ENCODE measurements around the gene RNU1-2. TPM values are rescaled to one million over a fixed set of nuclear protein-coding genes. Genes with fewer than 3 reads are reported as not detected.
"Not testable (repeated sequence)": the region's sequence is repeated elsewhere in the genome, so short reads cannot be mapped to it uniquely, and the experiment has no call there.

The RNU1-2 gene
- total RNA-seq, 1 experiment from 2014 or later, result 1,866 TPM

- Histone ChIP-seq H3K9me3 (ENCODE audit: low read depth, low read length, poor library complexity, severe bottlenecking) (no peaks in the 10 kb centered on the region), H3K36me3 (ENCODE audit: insufficient read depth, low read length, poor library complexity, severe bottlenecking) (peaks cover 2% of the 10 kb centered on the region), H3K4me1 (ENCODE audit: insufficient read depth, low read length, poor library complexity, severe bottlenecking) (no peaks in the 10 kb centered on the region), H3K27me3 (replicated peaks; ENCODE audit: insufficient read depth, low read depth, low read length, poor library complexity) (no peaks in the 10 kb centered on the region), H3K4me3 (ENCODE audit: low read depth, low read length, poor library complexity, severe bottlenecking) (no peak overlapping the region), H3K27ac (ENCODE audit: low read depth, low read length, poor library complexity, severe bottlenecking) (no peak overlapping the region)
- intact Hi-C loops (cut with micrococcal nuclease; ENCODE audit: unreplicated experiment), result no loop called here
- CTCF ChIA-PET, result no interaction called here
- no peak for TF ChIP-seq EZH2 (IDR thresholded peaks at IDR 0.05; ENCODE audit: borderline replicate concordance, low read depth, low read length, poor library complexity, severe bottlenecking)
- no peak for TF ChIP-seq CTCF (conservative IDR thresholded peaks at IDR 0.05; ENCODE audit: low read depth, low read length)
- POLR2A ChIA-PET (ENCODE audit: low non-redundant PET), result no interaction called here
- BruUV-seq (replicated peaks), result no TSS peak
- DNase-seq (ENCODE audit: low spot score), result no peak
Measured at GRCh38 chr1:16938351-16939321, 42.9 kb downstream of the RNU1-2 start.

DNA sequence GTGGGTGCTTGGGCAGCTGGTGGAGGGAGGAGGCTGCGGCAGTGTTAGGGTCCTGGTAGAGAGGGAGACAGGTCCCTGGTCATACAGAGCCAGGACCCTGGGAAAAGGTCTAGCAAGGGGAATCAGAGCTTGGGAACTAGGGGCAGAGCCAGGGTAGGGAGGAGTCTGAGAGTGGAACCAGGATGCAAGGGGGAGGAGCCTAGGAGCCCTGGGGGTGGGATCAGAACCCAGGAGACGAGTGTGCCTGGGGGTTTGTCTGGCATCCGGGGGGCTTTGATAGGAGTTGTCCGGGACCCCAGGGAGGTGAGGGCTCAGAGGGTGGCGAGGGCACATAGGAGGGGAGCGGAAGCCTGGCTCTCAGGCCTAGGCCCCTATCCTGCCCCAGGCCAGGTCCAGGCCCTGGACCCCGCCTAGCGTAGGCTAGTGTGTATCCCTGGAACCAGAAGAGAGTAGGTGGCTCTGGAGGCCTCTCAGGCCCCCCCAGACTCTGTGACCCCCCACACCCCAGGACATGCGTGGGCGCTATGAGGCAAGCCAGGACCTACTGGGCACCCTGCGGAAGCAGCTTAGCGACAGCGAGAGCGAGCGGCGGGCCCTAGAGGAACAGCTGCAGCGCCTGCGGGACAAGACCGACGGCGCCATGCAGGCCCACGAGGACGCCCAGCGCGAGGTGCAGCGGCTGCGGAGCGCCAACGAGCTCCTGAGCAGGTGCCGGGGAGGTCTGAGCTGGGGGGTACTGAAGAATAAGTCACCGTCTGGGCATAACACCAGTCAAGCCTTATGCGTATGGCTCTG, 43.8 kb downstream of the RNU1-2 start:
- H3K4me1 ChIP-seq (ENCODE audit: insufficient read depth, low read length, poor library complexity, severe bottlenecking); H3K27ac ChIP-seq (ENCODE audit: low read depth, low read length, poor library complexity, severe bottlenecking); H3K4me3 ChIP-seq (ENCODE audit: low read depth, low read length, poor library complexity, severe bottlenecking); H3K36me3 ChIP-seq (ENCODE audit: insufficient read depth, low read length, poor library complexity, severe bottlenecking); H3K27me3 ChIP-seq (replicated peaks; ENCODE audit: insufficient read depth, low read depth, low read length, poor library complexity); CTCF ChIA-PET; H3K9me3 ChIP-seq (ENCODE audit: low read depth, low read length, poor library complexity, severe bottlenecking); BruUV-seq (replicated peaks); POLR2A ChIA-PET (ENCODE audit: low non-redundant PET); intact Hi-C loops (cut with micrococcal nuclease; ENCODE audit: unreplicated experiment); DNase-seq (ENCODE audit: low spot score): not testable (repeated sequence)

DNA sequence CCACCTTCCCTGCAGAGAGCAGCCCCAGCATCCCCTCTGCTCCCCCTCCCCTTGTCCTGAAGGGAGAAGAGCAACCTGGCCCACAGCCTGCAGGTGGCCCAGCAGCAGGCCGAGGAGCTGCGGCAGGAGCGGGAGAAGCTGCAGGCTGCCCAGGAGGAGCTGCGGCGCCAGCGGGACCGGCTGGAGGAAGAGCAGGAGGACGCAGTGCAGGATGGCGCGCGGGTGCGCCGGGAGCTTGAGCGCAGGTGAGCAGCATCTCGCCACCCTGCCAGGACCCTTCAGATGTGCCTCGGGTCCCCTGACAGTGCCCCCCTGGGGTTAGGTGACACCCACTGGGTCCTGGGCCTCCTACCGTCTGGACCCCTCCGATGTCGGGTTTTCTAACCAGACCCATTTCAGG, 48.3 kb downstream of the RNU1-2 start:
- intact Hi-C loops (cut with micrococcal nuclease; ENCODE audit: unreplicated experiment), result no loop called here
- ChIA-PET POLR2A (ENCODE audit: low non-redundant PET) (no interaction called here), CTCF (no interaction called here)
- no peaks in the 10 kb centered on the region for H3K27me3 ChIP-seq (replicated peaks; ENCODE audit: insufficient read depth, low read depth, low read length, poor library complexity)
- TF ChIP-seq CTCF (conservative IDR thresholded peaks at IDR 0.05; ENCODE audit: low read depth, low read length) (no peak), EZH2 (IDR thresholded peaks at IDR 0.05; ENCODE audit: borderline replicate concordance, low read depth, low read length, poor library complexity, severe bottlenecking) (no peak)
- no peaks in the 10 kb centered on the region for H3K4me1 ChIP-seq (ENCODE audit: insufficient read depth, low read length, poor library complexity, severe bottlenecking)
- peaks cover 2% of the 10 kb centered on the region for H3K36me3 ChIP-seq (ENCODE audit: insufficient read depth, low read length, poor library complexity, severe bottlenecking)
- no TSS peak for BruUV-seq (replicated peaks)
- H3K27ac ChIP-seq (ENCODE audit: low read depth, low read length, poor library complexity, severe bottlenecking), result no peak overlapping the region
- DNase-seq (ENCODE audit: low spot score), result no peak
- H3K9me3 ChIP-seq (ENCODE audit: low read depth, low read length, poor library complexity, severe bottlenecking), result no peaks in the 10 kb centered on the region
- H3K4me3 ChIP-seq (ENCODE audit: low read depth, low read length, poor library complexity, severe bottlenecking), result no peak overlapping the region

DNA sequence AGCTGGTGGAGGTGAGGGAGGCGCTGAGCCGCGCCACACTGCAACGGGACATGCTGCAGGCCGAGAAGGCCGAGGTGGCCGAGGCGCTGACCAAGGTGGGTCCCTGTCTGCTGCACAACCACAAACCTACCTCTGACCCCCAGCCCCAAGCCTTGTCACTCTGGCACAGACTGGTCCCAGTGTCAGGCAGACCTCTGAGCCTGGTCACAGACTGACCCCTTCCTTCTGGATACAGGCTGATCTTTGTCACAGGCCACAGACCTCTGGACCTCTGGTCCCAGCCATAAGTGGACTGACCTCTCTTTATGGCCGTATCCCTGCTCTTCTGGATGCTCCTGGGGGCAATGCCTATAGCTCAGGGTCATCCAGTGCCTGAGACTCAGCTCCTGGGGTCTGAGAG, 49.7 kb downstream of the RNU1-2 start:
- CTCF ChIA-PET; DNase-seq (ENCODE audit: low spot score); POLR2A ChIA-PET (ENCODE audit: low non-redundant PET): not testable (repeated sequence)

More for the DNA sequence above, 49.7 kb downstream of the RNU1-2 start:
- BruUV-seq (replicated peaks); H3K4me3 ChIP-seq (ENCODE audit: low read depth, low read length, poor library complexity, severe bottlenecking); H3K27me3 ChIP-seq (replicated peaks; ENCODE audit: insufficient read depth, low read depth, low read length, poor library complexity); intact Hi-C loops (cut with micrococcal nuclease; ENCODE audit: unreplicated experiment); H3K9me3 ChIP-seq (ENCODE audit: low read depth, low read length, poor library complexity, severe bottlenecking); H3K27ac ChIP-seq (ENCODE audit: low read depth, low read length, poor library complexity, severe bottlenecking); H3K36me3 ChIP-seq (ENCODE audit: insufficient read depth, low read length, poor library complexity, severe bottlenecking); H3K4me1 ChIP-seq (ENCODE audit: insufficient read depth, low read length, poor library complexity, severe bottlenecking): not testable (repeated sequence)
